ENCODE data around the gene OBSCN. TPM values are rescaled to one million over a fixed set of nuclear protein-coding genes. Genes with fewer than 3 reads are reported as not detected.
"Not testable (repeated sequence)": the region's sequence is repeated elsewhere in the genome, so short reads cannot be mapped to it uniquely, and the experiment has no call there.

OBSCN gene
- total and polyA plus RNA-seq, 5 donors from 2014 or later: 0.13 to 57.1 (median 1.1) TPM

- H3K27me3 ChIP-seq (ENCODE audit: control insufficient read depth, insufficient read depth, low read length): no peaks in the 10 kb centered on the region
- Mint-ChIP-seq H3K4me1 (peaks cover 0 to 13% (median 2%) of the 10 kb centered on the region in 4 donors), H3K9me3 (peaks cover 0 to 20% (median 7%) of the 10 kb centered on the region in 7 donors), H3K4me3 (no peak overlapping the region), H3K36me3 (peaks cover 58% of the 10 kb centered on the region), H3K27me3 (no peaks in the 10 kb centered on the region), H3K27ac (no peak overlapping the region)
- H3K9me3 ChIP-seq (ENCODE audit: control insufficient read depth in 2 of 2, low read length in 2 of 2): peaks cover 11 to 20% of the 10 kb centered on the region in 2 experiments
- H3K4me1 ChIP-seq (ENCODE audit: control insufficient read depth, insufficient read depth, low read length, poor library complexity, severe bottlenecking): no peaks in the 10 kb centered on the region
- no peak overlapping the region for H3K4me3 ChIP-seq (ENCODE audit: low read depth, low read length)
- DNase-seq: no peak
- ATAC-seq (ENCODE audit: low read depth in 2 of 2): no peak
- H3K36me3 ChIP-seq (ENCODE audit: control insufficient read depth, insufficient read depth, low read length): peaks cover 25% of the 10 kb centered on the region
- H3K27ac ChIP-seq (ENCODE audit: insufficient read depth, low read length, poor library complexity, severe bottlenecking): no peak overlapping the region
These were observed 41.9 kb downstream of the OBSCN start for GRCh38 chr1:228249513-228250305.

- not testable (repeated sequence) for H3K4me1 Mint-ChIP-seq; H3K4me3 Mint-ChIP-seq; H3K4me3 ChIP-seq (ENCODE audit: low read depth, low read length); H3K9me3 Mint-ChIP-seq; H3K27ac Mint-ChIP-seq; DNase-seq; ATAC-seq (ENCODE audit: low read depth in 2 of 2); H3K27ac ChIP-seq (ENCODE audit: insufficient read depth, low read length, poor library complexity, severe bottlenecking); H3K4me1 ChIP-seq (ENCODE audit: control insufficient read depth, insufficient read depth, low read length, poor library complexity, severe bottlenecking); H3K9me3 ChIP-seq (ENCODE audit: control insufficient read depth in 2 of 2, low read length in 2 of 2); H3K36me3 ChIP-seq (ENCODE audit: control insufficient read depth, insufficient read depth, low read length); H3K27me3 ChIP-seq (ENCODE audit: control insufficient read depth, insufficient read depth, low read length); H3K27me3 Mint-ChIP-seq
- peaks cover 46% of the 10 kb centered on the region for H3K36me3 Mint-ChIP-seq
These were observed 44.6 kb downstream of the OBSCN start for GRCh38 chr1:228252476-228252875.

DNA sequence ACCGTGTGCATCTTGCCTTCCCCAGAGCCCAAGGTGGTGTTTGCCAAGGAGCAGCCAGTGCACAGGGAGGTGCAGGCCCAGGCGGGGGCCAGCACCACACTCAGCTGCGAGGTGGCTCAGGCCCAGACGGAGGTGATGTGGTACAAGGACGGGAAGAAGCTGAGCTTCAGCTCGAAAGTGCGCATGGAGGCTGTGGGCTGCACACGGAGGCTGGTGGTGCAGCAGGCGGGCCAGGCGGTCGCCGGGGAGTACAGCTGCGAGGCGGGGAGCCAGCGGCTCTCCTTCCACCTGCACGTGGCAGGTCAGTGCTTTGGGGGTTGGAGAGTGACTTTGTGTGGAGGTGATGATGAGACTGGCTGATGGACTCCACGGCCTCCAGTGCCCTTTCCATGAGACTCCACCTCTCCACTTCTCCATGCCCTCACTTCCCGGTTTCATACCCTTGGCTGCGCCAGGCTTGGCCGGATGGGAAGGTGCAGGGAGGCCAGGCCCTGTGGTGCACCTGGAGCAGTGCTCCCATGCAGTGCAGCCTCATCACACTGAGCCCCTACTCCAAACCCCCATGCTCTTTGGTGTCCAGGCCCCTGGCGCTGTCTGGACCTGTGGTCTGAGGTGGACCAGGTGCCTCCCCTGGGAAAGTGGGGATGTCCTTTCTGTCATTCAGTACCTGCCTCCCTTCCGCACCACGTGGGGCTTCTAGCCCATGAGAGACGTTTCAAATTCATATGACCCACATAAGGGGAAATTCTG, 49.0 kb downstream of the OBSCN start:
- Histone ChIP-seq H3K36me3 (ENCODE audit: control insufficient read depth, insufficient read depth, low read length) (peaks cover 5% of the 10 kb centered on the region), H3K9me3 (ENCODE audit: control insufficient read depth in 2 of 2, low read length in 2 of 2) (peaks cover 5 to 8% of the 10 kb centered on the region in 2 experiments), H3K4me3 (ENCODE audit: low read depth, low read length) (no peak overlapping the region), H3K27ac (ENCODE audit: insufficient read depth, low read length, poor library complexity, severe bottlenecking) (no peak overlapping the region), H3K27me3 (ENCODE audit: control insufficient read depth, insufficient read depth, low read length) (no peaks in the 10 kb centered on the region), H3K4me1 (ENCODE audit: control insufficient read depth, insufficient read depth, low read length, poor library complexity, severe bottlenecking) (no peaks in the 10 kb centered on the region)
- no peak for DNase-seq
- H3K9me3 Mint-ChIP-seq: peaks cover 0 to 7% (median 2%) of the 10 kb centered on the region in 7 donors
- ATAC-seq (ENCODE audit: low read depth in 2 of 2): no peak
- H3K27ac Mint-ChIP-seq: no peak overlapping the region
- H3K27me3 Mint-ChIP-seq: no peaks in the 10 kb centered on the region
- H3K4me1 Mint-ChIP-seq: no peaks in the 10 kb centered on the region
- no peak overlapping the region for H3K4me3 Mint-ChIP-seq
- H3K36me3 Mint-ChIP-seq: peaks cover 49% of the 10 kb centered on the region

DNA sequence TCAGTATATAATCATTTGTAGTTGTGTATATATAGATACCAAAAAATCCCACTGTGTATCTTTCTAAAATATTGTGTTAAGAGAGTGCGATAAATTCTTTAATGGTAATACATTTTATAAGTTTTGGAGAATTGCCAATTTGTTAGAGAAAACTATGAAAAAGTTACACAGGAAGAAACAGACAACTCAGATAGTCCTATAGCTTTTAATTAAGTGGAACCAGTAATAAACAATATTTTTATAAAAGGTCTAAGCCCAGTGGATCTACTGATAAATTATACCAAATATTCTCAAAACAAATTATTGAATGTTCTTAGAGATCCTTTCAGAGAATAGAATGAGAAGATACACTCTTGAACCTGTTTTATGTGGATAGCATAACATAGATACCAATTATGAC, 50.6 kb downstream of the OBSCN start:
- Histone ChIP-seq H3K9me3 (ENCODE audit: control insufficient read depth in 2 of 2, low read length in 2 of 2) (peaks cover 8 to 12% of the 10 kb centered on the region in 2 experiments), H3K36me3 (ENCODE audit: control insufficient read depth, insufficient read depth, low read length) (peaks cover 5% of the 10 kb centered on the region), H3K4me3 (ENCODE audit: low read depth, low read length) (no peak overlapping the region), H3K4me1 (ENCODE audit: control insufficient read depth, insufficient read depth, low read length, poor library complexity, severe bottlenecking) (no peaks in the 10 kb centered on the region), H3K27ac (ENCODE audit: insufficient read depth, low read length, poor library complexity, severe bottlenecking) (no peak overlapping the region), H3K27me3 (ENCODE audit: control insufficient read depth, insufficient read depth, low read length) (no peaks in the 10 kb centered on the region)
- H3K36me3 Mint-ChIP-seq: peaks cover 48% of the 10 kb centered on the region
- H3K27ac Mint-ChIP-seq: no peak overlapping the region
- H3K27me3 Mint-ChIP-seq: no peaks in the 10 kb centered on the region
- DNase-seq (no peak), ATAC-seq (ENCODE audit: low read depth in 2 of 2) (no peak)
- no peak overlapping the region for H3K4me3 Mint-ChIP-seq
- no peaks in the 10 kb centered on the region for H3K4me1 Mint-ChIP-seq
- peaks cover 0 to 10% (median 2%) of the 10 kb centered on the region in 7 donors for H3K9me3 Mint-ChIP-seq

GRCh38 chr1:228259368-228259894, 51.6 kb downstream of the OBSCN start:
- H3K27ac Mint-ChIP-seq: no peak overlapping the region
- H3K4me1 Mint-ChIP-seq: no peaks in the 10 kb centered on the region
- Histone ChIP-seq H3K4me1 (ENCODE audit: control insufficient read depth, insufficient read depth, low read length, poor library complexity, severe bottlenecking) (no peaks in the 10 kb centered on the region), H3K36me3 (ENCODE audit: control insufficient read depth, insufficient read depth, low read length) (peaks cover 5% of the 10 kb centered on the region), H3K4me3 (ENCODE audit: low read depth, low read length) (no peak overlapping the region), H3K27ac (ENCODE audit: insufficient read depth, low read length, poor library complexity, severe bottlenecking) (no peak overlapping the region), H3K9me3 (ENCODE audit: control insufficient read depth in 2 of 2, low read length in 2 of 2) (peaks cover 8 to 12% of the 10 kb centered on the region in 2 experiments), H3K27me3 (ENCODE audit: control insufficient read depth, insufficient read depth, low read length) (no peaks in the 10 kb centered on the region)
- DNase-seq (no peak), ATAC-seq (ENCODE audit: low read depth in 2 of 2) (no peak)
- peaks cover 41% of the 10 kb centered on the region for H3K36me3 Mint-ChIP-seq
- H3K27me3 Mint-ChIP-seq: no peaks in the 10 kb centered on the region
- H3K9me3 Mint-ChIP-seq: peaks cover 0 to 10% (median 2%) of the 10 kb centered on the region in 7 donors
- H3K4me3 Mint-ChIP-seq: no peak overlapping the region

GRCh38 chr1:228259951-228260350, 52.1 kb downstream of the OBSCN start:
- Mint-ChIP-seq H3K27ac (no peak overlapping the region), H3K36me3 (peaks cover 37% of the 10 kb centered on the region), H3K27me3 (no peaks in the 10 kb centered on the region), H3K4me1 (no peaks in the 10 kb centered on the region), H3K9me3 (peaks cover 0 to 10% (median 2%) of the 10 kb centered on the region in 7 donors), H3K4me3 (no peak overlapping the region)
- Histone ChIP-seq H3K4me3 (ENCODE audit: low read depth, low read length) (no peak overlapping the region), H3K4me1 (ENCODE audit: control insufficient read depth, insufficient read depth, low read length, poor library complexity, severe bottlenecking) (no peaks in the 10 kb centered on the region), H3K27me3 (ENCODE audit: control insufficient read depth, insufficient read depth, low read length) (no peaks in the 10 kb centered on the region), H3K36me3 (ENCODE audit: control insufficient read depth, insufficient read depth, low read length) (peaks cover 5% of the 10 kb centered on the region), H3K27ac (ENCODE audit: insufficient read depth, low read length, poor library complexity, severe bottlenecking) (no peak overlapping the region), H3K9me3 (ENCODE audit: control insufficient read depth in 2 of 2, low read length in 2 of 2) (peaks cover 8 to 12% of the 10 kb centered on the region in 2 experiments)
- no peak for ATAC-seq (ENCODE audit: low read depth in 2 of 2)
- no peak for DNase-seq

GRCh38 chr1:228261706-228262105, 53.9 kb downstream of the OBSCN start:
- Histone ChIP-seq H3K36me3 (ENCODE audit: control insufficient read depth, insufficient read depth, low read length) (peaks cover 5% of the 10 kb centered on the region), H3K9me3 (ENCODE audit: control insufficient read depth in 2 of 2, low read length in 2 of 2) (peaks cover 8 to 12% of the 10 kb centered on the region in 2 experiments)
- peaks cover 22% of the 10 kb centered on the region for H3K36me3 Mint-ChIP-seq

More at GRCh38 chr1:228261706-228262105, 53.9 kb downstream of the OBSCN start:
- Mint-ChIP-seq H3K4me1 (no peaks in the 10 kb centered on the region), H3K9me3 (peaks cover 0 to 10% (median 2%) of the 10 kb centered on the region in 7 donors), H3K27me3 (no peaks in the 10 kb centered on the region), H3K27ac (no peak overlapping the region), H3K4me3 (no peak overlapping the region)
- Histone ChIP-seq H3K4me3 (ENCODE audit: low read depth, low read length) (no peak overlapping the region), H3K4me1 (ENCODE audit: control insufficient read depth, insufficient read depth, low read length, poor library complexity, severe bottlenecking) (no peaks in the 10 kb centered on the region), H3K27me3 (ENCODE audit: control insufficient read depth, insufficient read depth, low read length) (no peaks in the 10 kb centered on the region), H3K27ac (ENCODE audit: insufficient read depth, low read length, poor library complexity, severe bottlenecking) (no peak overlapping the region)
- no peak for ATAC-seq (ENCODE audit: low read depth in 2 of 2)
- DNase-seq: no peak

Data from CD4-positive, CD25-positive, alpha-beta regulatory T cell (primary cell).